ENCODE data around the gene TEAD2. TPM values are rescaled to one million over a fixed set of nuclear protein-coding genes. Genes with fewer than 3 reads are reported as not detected.

Gene TEAD2
- total and polyA plus RNA-seq, 9 of the 15 experiments (the other 6 are each of a cell fraction or from before 2014, with no cell fraction given) = 1.6 to 27.0 (median 13.9) TPM

- TF ChIP-seq GMEB1 (CRISPR knock-in tag; IDR thresholded peaks at IDR 0.05) (no peak), HMGN3 (IDR thresholded peaks at IDR 0.05; ENCODE audit: borderline replicate concordance, extremely low read depth, insufficient read length, low read depth, low read length) (no peak), ZNF165 (CRISPR knock-in tag; IDR thresholded peaks at IDR 0.05; ENCODE audit: borderline replicate concordance) (no peak), SMARCC2 (IDR thresholded peaks at IDR 0.05; ENCODE audit: low read depth) (no peak), HNRNPLL (IDR thresholded peaks at IDR 0.05; ENCODE audit: low read depth, low read length, poor library complexity, severe bottlenecking) (peak; percentile 95), RBM25 (IDR thresholded peaks at IDR 0.05; ENCODE audit: low read depth, low read length, severe bottlenecking) (no peak), TEAD2 (tag; IDR thresholded peaks at IDR 0.05) (no peak), KLF13 (tag; IDR thresholded peaks at IDR 0.05; ENCODE audit: borderline replicate concordance, low read depth) (0 out of 2 replicates have a peak, but pooled peaks have one; percentile 21), SAFB2 (IDR thresholded peaks at IDR 0.05; ENCODE audit: borderline replicate concordance, low read depth, low read length, severe bottlenecking) (no peak), ZNF253 (CRISPR knock-in tag; conservative IDR thresholded peaks at IDR 0.05) (no peak), RAD21 (CRISPR knock-in tag; conservative IDR thresholded peaks at IDR 0.05 in 1 of 2, IDR thresholded peaks at IDR 0.05 in 1 of 2) (peak in 1 of 2 experiments; percentile 14; a peak in 1 of 4 replicates), HNRNPH1 (optimal IDR thresholded peaks at IDR 0.05; ENCODE audit: low read depth, low read length) (no peak), NCOA1 (IDR thresholded peaks at IDR 0.05; ENCODE audit: low read depth) (no peak), ZNF23 (CRISPR knock-in tag; IDR thresholded peaks at IDR 0.05) (no peak), ZC3H4 (CRISPR knock-in tag; IDR thresholded peaks at IDR 0.05; ENCODE audit: borderline replicate concordance) (no peak), ZFP91 (CRISPR knock-in tag; IDR thresholded peaks at IDR 0.05) (no peak), SP1 (CRISPR knock-in tag; IDR thresholded peaks at IDR 0.05) (peak; percentile 99), MTA3 (IDR thresholded peaks at IDR 0.05; ENCODE audit: borderline replicate concordance) (peak; percentile 26; the same call in 1 of the 2 replicates), ZNF217 (CRISPR knock-in tag; IDR thresholded peaks at IDR 0.05) (no peak)
- TF ChIP-seq, protein P1, sequence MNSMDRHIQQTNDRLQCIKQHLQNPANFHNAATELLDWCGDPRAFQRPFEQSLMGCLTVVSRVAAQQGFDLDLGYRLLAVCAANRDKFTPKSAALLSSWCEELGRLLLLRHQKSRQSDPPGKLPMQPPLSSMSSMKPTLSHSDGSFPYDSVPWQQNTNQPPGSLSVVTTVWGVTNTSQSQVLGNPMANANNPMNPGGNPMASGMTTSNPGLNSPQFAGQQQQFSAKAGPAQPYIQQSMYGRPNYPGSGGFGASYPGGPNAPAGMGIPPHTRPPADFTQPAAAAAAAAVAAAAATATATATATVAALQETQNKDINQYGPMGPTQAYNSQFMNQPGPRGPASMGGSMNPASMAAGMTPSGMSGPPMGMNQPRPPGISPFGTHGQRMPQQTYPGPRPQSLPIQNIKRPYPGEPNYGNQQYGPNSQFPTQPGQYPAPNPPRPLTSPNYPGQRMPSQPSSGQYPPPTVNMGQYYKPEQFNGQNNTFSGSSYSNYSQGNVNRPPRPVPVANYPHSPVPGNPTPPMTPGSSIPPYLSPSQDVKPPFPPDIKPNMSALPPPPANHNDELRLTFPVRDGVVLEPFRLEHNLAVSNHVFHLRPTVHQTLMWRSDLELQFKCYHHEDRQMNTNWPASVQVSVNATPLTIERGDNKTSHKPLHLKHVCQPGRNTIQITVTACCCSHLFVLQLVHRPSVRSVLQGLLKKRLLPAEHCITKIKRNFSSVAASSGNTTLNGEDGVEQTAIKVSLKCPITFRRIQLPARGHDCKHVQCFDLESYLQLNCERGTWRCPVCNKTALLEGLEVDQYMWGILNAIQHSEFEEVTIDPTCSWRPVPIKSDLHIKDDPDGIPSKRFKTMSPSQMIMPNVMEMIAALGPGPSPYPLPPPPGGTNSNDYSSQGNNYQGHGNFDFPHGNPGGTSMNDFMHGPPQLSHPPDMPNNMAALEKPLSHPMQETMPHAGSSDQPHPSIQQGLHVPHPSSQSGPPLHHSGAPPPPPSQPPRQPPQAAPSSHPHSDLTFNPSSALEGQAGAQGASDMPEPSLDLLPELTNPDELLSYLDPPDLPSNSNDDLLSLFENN (IDR thresholded peaks at IDR 0.05; ENCODE audit: low read depth in 2 of 2, low read length in 2 of 2) = 0 out of 4 replicates have a peak, but pooled peaks of 1 of the 2 experiments have one; percentile 21
Observed at GRCh38 chr19:49363268-49364082, 1.3 kb upstream of the TEAD2 start, which contains the start of gene DKKL1 (continued).

Data from K562 (cell line).